K562 (cell line): Measurements from ENCODE around the gene KISS1R. TPM values are rescaled to one million over a fixed set of nuclear protein-coding genes. Genes with fewer than 3 reads are reported as not detected.

Experiments used
- BRD9 ChIP-seq: fragments of 450-650 bp; IDR thresholded peaks from 2 replicates; pipeline ENCODE4 v1.6.1; 2018; ENCODE audit warnings: low read depth; ENCODE audit not compliant: partially characterized antibody
- DACH1 ChIP-seq: fragments of 450-650 bp; IDR thresholded peaks from 2 replicates; pipeline ENCODE4 v1.6.1; 2018; ENCODE audit not compliant: partially characterized antibody
- ETV5 ChIP-seq: sonication (generic); formaldehyde crosslinking; IDR thresholded peaks from 2 replicates; pipeline ENCODE4 v1.4.0; 2020; ENCODE audit warnings: low read depth, mild to moderate bottlenecking, missing genetic modification reagents
- EWSR1 ChIP-seq: fragments of 450-650 bp; IDR thresholded peaks from 2 replicates; pipeline ENCODE4 v1.6.1; 2018; ENCODE audit warnings: borderline replicate concordance, mild to moderate bottlenecking, low read depth, moderate library complexity; ENCODE audit not compliant: partially characterized antibody
- FOXA3 ChIP-seq, 2 experiments: fragments of 450-650 bp in 1 of 2; sonication (generic) in 1 of 2; formaldehyde crosslinking; IDR thresholded peaks in 1 of 2; conservative IDR thresholded peaks in 1 of 2; 2 replicates each; pipeline versions ENCODE4 v1.4.0 to v1.8.0; 2020 to 2022; ENCODE audit warnings: mild to moderate bottlenecking in 2 of 2, missing genetic modification reagents in 1 of 2
- FUS ChIP-seq: fragments of 200-400 bp; formaldehyde crosslinking; optimal IDR thresholded peaks from 2 replicates; pipeline ENCODE3; 2017; ENCODE audit warnings: low read depth, low read length
- GABPA ChIP-seq: fragments of 200-800 bp; sonication (Bioruptor generic); conservative IDR thresholded peaks from 2 replicates; pipeline ENCODE4 v1.6.1; 2016; ENCODE audit warnings: low read depth, missing genetic modification characterization, missing compliant biosample characterization
- HMGN3 ChIP-seq: IDR thresholded peaks from 2 replicates; pipeline ENCODE4 v1.6.1; 2011; ENCODE audit warnings: borderline replicate concordance, low read depth, mild to moderate bottlenecking, mixed read lengths, low read length; ENCODE audit not compliant: insufficient read length; ENCODE audit errors: extremely low read depth
- MCM2 ChIP-seq: fragments of 450-650 bp; IDR thresholded peaks from 2 replicates; pipeline ENCODE4 v1.6.1; 2017; ENCODE audit warnings: low read depth, mild to moderate bottlenecking
- MTA2 ChIP-seq: fragments of 450-650 bp; IDR thresholded peaks from 2 replicates; pipeline ENCODE4 v1.6.1; 2016; ENCODE audit warnings: low read depth
- NFRKB ChIP-seq: fragments of 450-650 bp; IDR thresholded peaks from 2 replicates; pipeline ENCODE4 v1.6.1; 2016; ENCODE audit warnings: low read depth
- NUFIP1 ChIP-seq: fragments of 450-650 bp; IDR thresholded peaks from 2 replicates; pipeline ENCODE4 v1.6.1; 2018; ENCODE audit not compliant: partially characterized antibody
- PCBP1 ChIP-seq: fragments of 200-400 bp; formaldehyde crosslinking; IDR thresholded peaks from 2 replicates; pipeline ENCODE4 v1.6.1; 2018; ENCODE audit warnings: mild to moderate bottlenecking, low read depth, low read length; ENCODE audit not compliant: poor library complexity, severe bottlenecking
- PHTF2 ChIP-seq: fragments of 250-450 bp; sonication (Bioruptor Pico); IDR thresholded peaks from 2 replicates; pipeline ENCODE4 v1.5.0; 2021; ENCODE audit warnings: mild to moderate bottlenecking
- PML ChIP-seq: IDR thresholded peaks from 2 replicates; pipeline ENCODE4 v1.6.1; 2012; ENCODE audit warnings: low read length, inconsistent platforms
- POLR2A ChIP-seq: fragments of 450-650 bp; conservative IDR thresholded peaks from 2 replicates; pipeline ENCODE4 v1.6.1; 2016
- PTBP1 ChIP-seq: fragments of 200-400 bp; formaldehyde crosslinking; IDR thresholded peaks from 2 replicates; pipeline ENCODE4 v1.6.1; 2017; ENCODE audit warnings: low read depth, low read length
- PURB ChIP-seq: sonication (generic); formaldehyde crosslinking; IDR thresholded peaks from 2 replicates; pipeline ENCODE4 v1.9.0; 2021; ENCODE audit warnings: low read depth, mild to moderate bottlenecking, missing genetic modification reagents
- RFX7 ChIP-seq: fragments of 250-450 bp; sonication (Bioruptor Pico); IDR thresholded peaks from 2 replicates; pipeline ENCODE4 v1.5.1; 2021; ENCODE audit warnings: mild to moderate bottlenecking
- SOX6 ChIP-seq: fragments of 450-650 bp; IDR thresholded peaks from 2 replicates; pipeline ENCODE4 v1.6.1; 2014; ENCODE audit warnings: mild to moderate bottlenecking
- ZC3H8 ChIP-seq: fragments of 450-650 bp; IDR thresholded peaks from 2 replicates; pipeline ENCODE4 v1.6.1; 2017
- ZNF140 ChIP-seq: fragments of 250-450 bp; sonication (Bioruptor Pico); IDR thresholded peaks from 2 replicates; pipeline ENCODE4 v1.8.0; 2021; ENCODE audit warnings: moderate library complexity, mild to moderate bottlenecking, inconsistent platforms
- polyA plus RNA-seq, 8 experiments: library from polyadenylated mRNA; depleted of rRNA in 4 of 8; stranded (reverse) in 5 of 8; unstranded in 3 of 8; fragments of >200 nt; fragmentation: Nextera tagmentation in 2 of 8; fragmentation: Illumina TruSeq in 1 of 8; extraction: Ambion mirVana in 2 of 8; extraction: Trizol in 1 of 8; gene quantifications; 2 replicates each; pipeline versions ENCODE4 v1.2.1 to v1.2.3, GENCODE V29; 2011 to 2014; ENCODE audit warnings: inconsistent platforms in 1 of 8, missing spikeins in 1 of 8
- total RNA-seq, 7 experiments: library from RNA; depleted of rRNA in 6 of 7; stranded (reverse); fragments of >200 nt in 6 of 7; fragmentation: Illumina TruSeq in 2 of 7; extraction: Trizol in 2 of 7; gene quantifications; 2 replicates each; pipeline versions ENCODE4 v1.2.1 to v1.2.3, GENCODE V29; 2011 to 2021; ENCODE audit warnings: low replicate concordance in 1 of 7
- TF ChIP-seq, protein P1 (sequence below): sonication (generic); formaldehyde crosslinking; IDR thresholded peaks from 2 replicates; pipeline ENCODE4 v1.8.0; 2022; ENCODE audit warnings: missing genetic modification reagents, mild to moderate bottlenecking, moderate library complexity, borderline replicate concordance
- TF ChIP-seq, protein P2 (sequence below): fragments of 450-650 bp; IDR thresholded peaks from 2 replicates; pipeline ENCODE4 v1.6.1; 2018; ENCODE audit not compliant: partially characterized antibody
- TF ChIP-seq, protein P3 (sequence below): fragments of 250-450 bp; sonication (Bioruptor Pico); IDR thresholded peaks from 2 replicates; pipeline ENCODE4 v1.8.0; 2021; ENCODE audit warnings: moderate library complexity, mild to moderate bottlenecking, inconsistent platforms
- TF ChIP-seq, protein P4 (sequence below): fragments of 250-450 bp; sonication (Bioruptor Pico); IDR thresholded peaks from 2 replicates; pipeline ENCODE4 v1.6.1; 2021; ENCODE audit warnings: mild to moderate bottlenecking

The KISS1R gene
- total and polyA plus RNA-seq, 9 of the 15 experiments (the other 6 are each of a cell fraction or from before 2014, with no cell fraction given) = 0.37 to 39.4 (median 2.0) TPM

DNA sequence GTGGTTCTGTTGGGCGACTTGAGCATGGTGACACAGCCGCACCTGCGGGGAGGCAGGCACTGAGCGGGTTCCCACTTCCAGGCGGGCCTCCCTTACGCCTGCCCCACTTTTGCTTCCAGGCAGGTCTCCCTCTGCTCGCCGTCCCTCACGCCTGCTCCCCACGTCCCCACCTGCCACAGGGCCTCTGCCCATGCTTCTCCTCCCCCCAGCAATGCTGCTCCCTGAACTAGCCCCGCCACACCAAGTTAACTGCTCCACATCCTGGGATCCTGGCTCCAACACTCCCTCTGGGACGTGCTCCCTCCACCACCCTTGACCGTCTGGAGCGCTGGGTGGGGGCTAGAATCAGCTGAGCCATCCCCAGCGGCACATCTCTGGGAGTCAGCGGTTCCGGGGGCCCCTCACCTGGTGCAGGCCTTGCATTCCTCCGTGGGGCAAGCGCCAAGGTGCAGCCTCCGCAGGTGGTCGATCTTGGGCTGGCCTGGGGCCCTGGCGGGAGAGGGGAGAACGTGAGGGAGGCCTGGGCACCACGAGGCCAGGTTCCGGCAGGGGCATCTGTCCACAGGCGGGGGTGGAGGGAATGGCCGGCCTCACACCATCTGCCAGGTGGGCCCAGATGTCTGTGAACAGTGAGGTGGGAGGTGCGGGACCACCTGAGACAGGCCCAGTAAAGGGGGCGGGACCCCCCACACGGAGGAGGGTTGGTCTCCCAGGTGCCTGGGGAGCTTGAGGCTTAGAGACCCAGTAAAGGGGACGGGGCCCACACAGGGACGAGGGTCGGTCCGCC, 48.5 kb upstream of the KISS1R start (continued):
- peak; percentile 41 for TF ChIP-seq PCBP1
- TF ChIP-seq ZNF140 = no peak
- TF ChIP-seq FUS = no peak
- TF ChIP-seq GABPA = no peak
- 0 out of 2 replicates have a peak, but pooled peaks have one; percentile 39 for TF ChIP-seq PTBP1
- TF ChIP-seq, protein P1, sequence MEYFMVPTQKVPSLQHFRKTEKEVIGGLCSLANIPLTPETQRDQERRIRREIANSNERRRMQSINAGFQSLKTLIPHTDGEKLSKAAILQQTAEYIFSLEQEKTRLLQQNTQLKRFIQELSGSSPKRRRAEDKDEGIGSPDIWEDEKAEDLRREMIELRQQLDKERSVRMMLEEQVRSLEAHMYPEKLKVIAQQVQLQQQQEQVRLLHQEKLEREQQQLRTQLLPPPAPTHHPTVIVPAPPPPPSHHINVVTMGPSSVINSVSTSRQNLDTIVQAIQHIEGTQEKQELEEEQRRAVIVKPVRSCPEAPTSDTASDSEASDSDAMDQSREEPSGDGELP (CRISPR knock-in tag) = peak; percentile 35; the same call in 1 of the 2 replicates
- no peak for TF ChIP-seq NFRKB
- TF ChIP-seq, protein P2, sequence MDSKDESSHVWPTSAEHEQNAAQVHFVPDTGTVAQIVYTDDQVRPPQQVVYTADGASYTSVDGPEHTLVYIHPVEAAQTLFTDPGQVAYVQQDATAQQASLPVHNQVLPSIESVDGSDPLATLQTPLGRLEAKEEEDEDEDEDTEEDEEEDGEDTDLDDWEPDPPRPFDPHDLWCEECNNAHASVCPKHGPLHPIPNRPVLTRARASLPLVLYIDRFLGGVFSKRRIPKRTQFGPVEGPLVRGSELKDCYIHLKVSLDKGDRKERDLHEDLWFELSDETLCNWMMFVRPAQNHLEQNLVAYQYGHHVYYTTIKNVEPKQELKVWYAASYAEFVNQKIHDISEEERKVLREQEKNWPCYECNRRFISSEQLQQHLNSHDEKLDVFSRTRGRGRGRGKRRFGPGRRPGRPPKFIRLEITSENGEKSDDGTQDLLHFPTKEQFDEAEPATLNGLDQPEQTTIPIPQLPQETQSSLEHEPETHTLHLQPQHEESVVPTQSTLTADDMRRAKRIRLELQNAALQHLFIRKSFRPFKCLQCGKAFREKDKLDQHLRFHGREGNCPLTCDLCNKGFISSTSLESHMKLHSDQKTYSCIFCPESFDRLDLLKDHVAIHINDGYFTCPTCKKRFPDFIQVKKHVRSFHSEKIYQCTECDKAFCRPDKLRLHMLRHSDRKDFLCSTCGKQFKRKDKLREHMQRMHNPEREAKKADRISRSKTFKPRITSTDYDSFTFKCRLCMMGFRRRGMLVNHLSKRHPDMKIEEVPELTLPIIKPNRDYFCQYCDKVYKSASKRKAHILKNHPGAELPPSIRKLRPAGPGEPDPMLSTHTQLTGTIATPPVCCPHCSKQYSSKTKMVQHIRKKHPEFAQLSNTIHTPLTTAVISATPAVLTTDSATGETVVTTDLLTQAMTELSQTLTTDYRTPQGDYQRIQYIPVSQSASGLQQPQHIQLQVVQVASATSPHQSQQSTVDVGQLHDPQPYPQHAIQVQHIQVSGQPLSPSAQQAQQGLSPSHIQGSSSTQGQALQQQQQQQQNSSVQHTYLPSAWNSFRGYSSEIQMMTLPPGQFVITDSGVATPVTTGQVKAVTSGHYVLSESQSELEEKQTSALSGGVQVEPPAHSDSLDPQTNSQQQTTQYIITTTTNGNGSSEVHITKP = no peak
- TF ChIP-seq, protein P3, sequence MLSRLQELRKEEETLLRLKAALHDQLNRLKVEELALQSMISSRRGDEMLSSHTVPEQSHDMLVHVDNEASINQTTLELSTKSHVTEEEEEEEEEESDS (CRISPR knock-in tag) = no peak
- TF ChIP-seq PHTF2 = no peak
- TF ChIP-seq SOX6 = no peak
- no peak for TF ChIP-seq MTA2
- TF ChIP-seq RFX7 (CRISPR knock-in tag) = no peak
- TF ChIP-seq MCM2 = no peak
- no peak for TF ChIP-seq ZC3H8
- no peak for TF ChIP-seq BRD9
- no peak for TF ChIP-seq HMGN3
- TF ChIP-seq POLR2A = peak; percentile 67
- TF ChIP-seq, protein P4, sequence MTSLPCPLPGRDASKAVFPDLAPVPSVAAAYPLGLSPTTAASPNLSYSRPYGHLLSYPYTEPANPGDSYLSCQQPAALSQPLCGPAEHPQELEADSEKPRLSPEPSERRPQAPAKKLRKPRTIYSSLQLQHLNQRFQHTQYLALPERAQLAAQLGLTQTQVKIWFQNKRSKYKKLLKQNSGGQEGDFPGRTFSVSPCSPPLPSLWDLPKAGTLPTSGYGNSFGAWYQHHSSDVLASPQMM (CRISPR knock-in tag) = no peak
- no peak for TF ChIP-seq PML
- no peak for TF ChIP-seq DACH1
- no peak for TF ChIP-seq ETV5
- no peak for TF ChIP-seq PURB (CRISPR knock-in tag)
- no peak for TF ChIP-seq NUFIP1
- no peak for TF ChIP-seq EWSR1
- TF ChIP-seq FOXA3 (CRISPR knock-in tag; conservative IDR thresholded peaks at IDR 0.05 in 1 of 2, IDR thresholded peaks at IDR 0.05 in 1 of 2) = 0 out of 4 replicates have a peak, but pooled peaks of 1 of the 2 experiments have one; percentile 20
